ENCODE measurements around the gene ZNF593.

The ZNF593 gene

DNA sequence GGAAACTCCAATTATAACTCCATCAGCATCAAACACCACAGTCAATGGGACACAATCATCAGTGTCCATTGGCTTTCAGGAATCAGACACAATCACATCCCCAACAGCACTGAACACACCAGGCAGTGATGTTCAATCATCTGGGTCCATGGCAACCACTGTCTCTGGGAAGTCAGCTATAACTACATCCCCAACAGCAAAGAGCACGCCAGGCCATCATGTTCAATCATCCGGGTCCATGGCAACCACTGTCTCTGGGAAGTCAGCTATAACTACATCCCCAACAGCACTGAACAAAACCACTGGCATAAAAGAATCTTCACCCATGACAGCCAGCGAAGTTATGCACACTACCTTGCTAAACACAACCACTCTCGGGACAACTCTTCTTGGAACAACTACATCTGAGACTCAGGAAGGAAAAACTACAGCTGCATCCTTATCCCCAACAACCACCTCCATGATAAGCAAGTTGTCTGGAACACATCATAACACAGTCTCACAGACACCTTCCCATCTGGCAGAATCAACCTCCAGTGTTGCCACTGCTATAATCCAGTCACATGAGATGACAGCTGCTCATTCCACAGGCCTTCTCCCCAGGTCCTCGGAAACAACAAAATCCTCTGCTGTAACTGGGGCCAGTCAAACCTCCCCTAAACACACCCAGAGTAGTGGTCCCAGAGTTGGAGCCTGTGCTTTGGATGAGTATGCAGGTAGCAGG is 40.6 kb downstream of the ZNF593 start:
- no peak for DNase-seq (ENCODE audit: low spot score)

DNA sequence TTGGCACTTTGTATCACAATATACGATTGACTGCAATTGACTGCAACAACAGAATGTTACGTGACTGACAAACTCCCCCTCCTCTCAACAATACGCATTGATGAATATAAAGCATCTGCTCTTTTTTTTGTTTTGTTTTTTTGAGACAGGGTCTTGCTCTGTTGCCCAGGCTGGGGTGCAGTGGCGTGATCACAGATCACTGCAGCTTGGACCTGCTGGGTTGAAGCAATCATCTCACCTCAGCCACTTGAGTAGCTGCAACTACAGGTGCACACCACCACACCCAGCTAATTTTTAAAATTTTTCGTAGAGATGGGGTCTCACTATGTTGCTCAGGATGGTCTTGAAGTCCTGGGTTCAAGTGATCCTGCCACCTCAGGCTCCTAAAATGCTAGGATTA is 43.0 kb downstream of the ZNF593 start:
- no peak for DNase-seq (ENCODE audit: low spot score)

DNA sequence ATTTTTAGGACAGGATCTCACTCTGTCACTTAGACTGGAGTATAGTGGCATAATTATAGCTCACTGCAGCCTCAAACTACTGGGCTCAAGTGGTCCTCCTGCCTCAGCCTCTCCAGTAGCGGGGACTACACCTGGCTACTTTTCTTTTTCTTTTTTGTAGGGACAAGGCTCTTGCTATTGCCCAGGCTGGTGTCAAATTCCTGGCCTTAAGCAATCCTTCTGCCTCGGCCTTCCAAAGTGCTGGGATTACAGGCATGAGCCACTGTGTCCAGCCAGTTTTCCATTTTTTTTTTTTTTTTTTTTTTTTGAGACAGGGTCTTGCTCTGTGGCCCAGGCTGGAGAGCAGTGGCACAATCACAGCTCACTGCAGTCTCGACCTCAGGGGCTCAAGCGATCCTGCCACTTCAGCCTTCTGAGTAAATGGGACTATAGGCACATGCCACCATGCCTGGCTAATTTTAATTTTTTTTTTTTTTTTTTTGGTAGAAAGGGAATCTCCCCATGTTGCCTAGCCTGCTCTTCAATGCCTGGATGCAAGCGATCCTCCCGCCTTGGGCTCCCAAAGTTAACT is 43.7 kb downstream of the ZNF593 start:
- DNase-seq (ENCODE audit: low spot score) = no peak

DNA sequence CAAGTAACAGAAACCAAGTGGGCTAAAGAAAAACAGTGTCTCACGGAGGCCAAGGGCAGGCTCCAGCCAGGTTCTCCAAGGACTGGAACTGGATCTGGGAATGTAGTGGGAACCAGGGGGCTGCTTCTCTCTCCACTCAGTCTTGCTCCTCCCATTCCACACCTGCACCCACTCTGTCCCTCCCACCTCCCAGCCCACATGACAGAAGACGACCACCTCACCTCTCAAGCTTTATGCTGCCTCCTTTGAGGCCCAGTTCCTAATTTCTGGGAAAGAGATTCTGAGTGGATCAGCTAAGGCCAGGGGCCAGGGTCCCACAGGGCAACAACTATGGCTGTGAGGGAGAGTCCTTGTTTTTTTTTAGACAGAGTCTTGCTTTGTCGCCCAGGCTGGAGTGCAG is 45.5 kb downstream of the ZNF593 start:
- no peak for DNase-seq (ENCODE audit: low spot score)

DNA sequence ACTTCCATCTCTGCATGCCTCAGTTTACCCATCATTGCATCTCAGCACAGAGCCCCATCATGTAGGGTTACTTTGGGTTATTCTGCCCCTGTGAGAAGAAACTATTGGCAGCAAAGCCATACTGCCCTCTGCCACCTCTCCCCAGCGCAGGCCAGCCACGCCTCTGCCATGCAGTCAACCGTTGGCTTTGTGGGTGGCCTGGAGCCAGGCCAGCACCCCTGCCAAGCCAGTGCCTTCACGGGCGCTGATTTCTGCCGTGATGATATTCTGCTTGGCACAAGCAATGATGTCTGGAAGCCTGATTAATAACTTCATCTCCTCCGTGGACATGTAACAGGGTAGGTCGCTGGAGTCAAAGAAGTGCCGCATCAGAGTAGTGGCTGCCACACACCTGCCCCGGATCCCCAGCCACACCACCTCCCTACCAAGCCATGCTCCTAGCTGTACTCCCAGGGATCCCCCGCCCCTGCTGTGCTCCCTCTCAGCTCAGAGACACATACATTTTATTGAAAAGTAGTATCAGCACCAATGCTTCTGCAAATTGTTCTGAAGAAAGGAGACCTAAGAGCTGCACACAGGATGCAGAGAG is 49.3 kb downstream of the ZNF593 start:
- DNase-seq (ENCODE audit: low spot score) = no peak
